SU-DHL-6 (cell line): Measurements from ENCODE around the gene CHTF8.
A peak's percentile ranks its signal among the peaks of the same experiment; 100 is the strongest.

Experiments used
- CTCF ChIP-seq: fragments of 200-600 bp; sonication (generic); IDR thresholded peaks from one replicate; pipeline ENCODE4 v1.5.1; 2017; ENCODE audit warnings: antibody characterized with exemption, mild to moderate bottlenecking, low read length, moderate library complexity; ENCODE audit not compliant: insufficient read depth, poor library complexity, severe bottlenecking
- EZH2phosphoT487 ChIP-seq: fragments of 200-600 bp; sonication (generic), shearing (Covaris generic); conservative IDR thresholded peaks from 2 replicates; pipeline ENCODE4 v1.6.1; 2018; ENCODE audit warnings: mild to moderate bottlenecking, antibody characterized with exemption, low read length, moderate library complexity, mixed read lengths

GRCh38 chr16:69112285-69113129 is 19.9 kb downstream of the CHTF8 start:
- TF ChIP-seq CTCF, result peak; percentile 90
- TF ChIP-seq EZH2phosphoT487, result no peak
